PFSK-1 (cell line): Measurements from ENCODE around the gene C22orf39.

Experiments used
- FOXP2 ChIP-seq: optimal IDR thresholded peaks from 2 replicates; pipeline ENCODE3; 2011; ENCODE audit warnings: borderline replicate concordance, control low read depth, inconsistent platforms; ENCODE audit not compliant: insufficient read depth; ENCODE audit errors: extremely low read length, extremely low read depth
- POLR2AphosphoS5 ChIP-seq: IDR thresholded peaks from 2 replicates; pipeline ENCODE4 v1.6.1; 2012; ENCODE audit warnings: low read depth, mild to moderate bottlenecking, control low read depth, low read length, moderate library complexity
- SIN3A ChIP-seq: IDR thresholded peaks from 2 replicates; pipeline ENCODE4 v1.6.1; 2012; ENCODE audit warnings: mild to moderate bottlenecking, low read length, moderate library complexity, borderline replicate concordance; ENCODE audit not compliant: insufficient read depth
- TAF1 ChIP-seq: IDR thresholded peaks from 2 replicates; pipeline ENCODE4 v1.6.1; 2012; ENCODE audit warnings: low read length, control low read depth, borderline replicate concordance; ENCODE audit not compliant: insufficient read depth
- TF ChIP-seq, protein P1 (sequence below), 2 experiments: IDR thresholded peaks; 2 replicates each; pipeline versions ENCODE4 v1.6.1 to v1.8.0; 2011 to 2012; ENCODE audit warnings: low read depth in 2 of 2, low read length in 2 of 2, control low read depth in 1 of 2, inconsistent platforms in 1 of 2, mild to moderate bottlenecking in 1 of 2, moderate library complexity in 1 of 2; ENCODE audit not compliant: insufficient read depth in 1 of 2

Gene C22orf39

DNA sequence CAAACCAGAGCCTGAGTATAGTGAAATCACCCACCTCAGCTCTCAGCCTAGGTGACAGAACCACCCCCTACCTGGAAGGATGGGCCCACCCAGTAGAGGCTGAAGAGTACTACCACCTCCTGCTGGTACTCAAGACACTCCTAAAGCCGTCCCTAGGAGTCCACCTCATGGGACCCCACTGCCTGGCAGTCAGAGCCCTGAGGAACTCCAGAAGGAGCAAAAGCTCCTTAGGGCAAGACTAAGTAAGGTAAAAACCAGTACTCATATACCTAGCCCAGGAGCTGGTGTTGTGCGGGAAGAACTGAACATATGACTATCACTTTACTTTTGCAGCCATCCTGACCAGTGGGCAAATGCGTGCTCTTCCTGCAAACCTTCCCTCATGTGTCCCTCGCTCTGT is 52.2 kb downstream of the C22orf39 start:
- TF ChIP-seq POLR2AphosphoS5 (no peak), TAF1 (no peak), FOXP2 (no peak), SIN3A (no peak)
- TF ChIP-seq, protein P1, sequence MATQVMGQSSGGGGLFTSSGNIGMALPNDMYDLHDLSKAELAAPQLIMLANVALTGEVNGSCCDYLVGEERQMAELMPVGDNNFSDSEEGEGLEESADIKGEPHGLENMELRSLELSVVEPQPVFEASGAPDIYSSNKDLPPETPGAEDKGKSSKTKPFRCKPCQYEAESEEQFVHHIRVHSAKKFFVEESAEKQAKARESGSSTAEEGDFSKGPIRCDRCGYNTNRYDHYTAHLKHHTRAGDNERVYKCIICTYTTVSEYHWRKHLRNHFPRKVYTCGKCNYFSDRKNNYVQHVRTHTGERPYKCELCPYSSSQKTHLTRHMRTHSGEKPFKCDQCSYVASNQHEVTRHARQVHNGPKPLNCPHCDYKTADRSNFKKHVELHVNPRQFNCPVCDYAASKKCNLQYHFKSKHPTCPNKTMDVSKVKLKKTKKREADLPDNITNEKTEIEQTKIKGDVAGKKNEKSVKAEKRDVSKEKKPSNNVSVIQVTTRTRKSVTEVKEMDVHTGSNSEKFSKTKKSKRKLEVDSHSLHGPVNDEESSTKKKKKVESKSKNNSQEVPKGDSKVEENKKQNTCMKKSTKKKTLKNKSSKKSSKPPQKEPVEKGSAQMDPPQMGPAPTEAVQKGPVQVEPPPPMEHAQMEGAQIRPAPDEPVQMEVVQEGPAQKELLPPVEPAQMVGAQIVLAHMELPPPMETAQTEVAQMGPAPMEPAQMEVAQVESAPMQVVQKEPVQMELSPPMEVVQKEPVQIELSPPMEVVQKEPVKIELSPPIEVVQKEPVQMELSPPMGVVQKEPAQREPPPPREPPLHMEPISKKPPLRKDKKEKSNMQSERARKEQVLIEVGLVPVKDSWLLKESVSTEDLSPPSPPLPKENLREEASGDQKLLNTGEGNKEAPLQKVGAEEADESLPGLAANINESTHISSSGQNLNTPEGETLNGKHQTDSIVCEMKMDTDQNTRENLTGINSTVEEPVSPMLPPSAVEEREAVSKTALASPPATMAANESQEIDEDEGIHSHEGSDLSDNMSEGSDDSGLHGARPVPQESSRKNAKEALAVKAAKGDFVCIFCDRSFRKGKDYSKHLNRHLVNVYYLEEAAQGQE (IDR thresholded peaks at IDR 0.05; ENCODE audit: insufficient read depth in 1 of 2, low read depth in 2 of 2, low read length in 2 of 2) = no peak

DNA sequence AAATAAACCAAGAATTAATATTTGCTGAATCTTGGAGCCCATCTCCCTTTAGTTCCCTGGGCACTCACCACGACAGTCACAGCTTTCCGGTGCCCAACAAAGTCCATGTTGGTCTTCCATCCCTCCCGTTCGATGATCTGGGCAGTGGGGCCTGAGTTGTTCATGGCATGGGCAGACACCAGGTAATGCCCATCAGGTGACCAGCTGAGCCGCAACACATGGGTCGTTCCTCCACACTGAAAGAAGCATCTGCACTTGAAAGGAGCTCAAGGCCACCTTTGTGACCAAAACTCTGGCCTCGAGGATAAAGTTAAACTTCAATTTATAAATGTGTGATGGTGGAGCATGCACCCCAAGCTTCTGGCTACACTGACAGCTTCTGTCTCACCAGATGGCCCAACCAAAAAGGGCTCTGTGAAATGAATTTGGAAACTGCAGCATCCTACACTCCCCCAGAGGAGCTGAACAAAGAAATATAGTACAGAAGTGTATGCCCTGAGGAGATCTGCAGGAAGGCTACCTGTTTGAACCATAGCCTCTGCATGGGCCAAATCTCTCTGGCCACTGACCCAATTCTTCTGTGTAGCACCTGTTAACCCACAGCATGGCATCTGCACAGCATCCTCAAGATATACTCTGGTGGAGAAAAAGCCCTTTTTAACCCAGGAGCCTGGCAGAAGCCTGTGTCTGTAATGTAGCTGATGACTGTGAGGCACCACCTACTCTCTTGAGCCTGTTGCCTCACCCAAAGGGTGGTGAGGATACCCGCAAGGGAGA is 53.0 kb downstream of the C22orf39 start:
- TF ChIP-seq POLR2AphosphoS5 (no peak), FOXP2 (no peak), TAF1 (no peak), SIN3A (no peak)
- TF ChIP-seq, protein P1 (IDR thresholded peaks at IDR 0.05; ENCODE audit: insufficient read depth in 1 of 2, low read depth in 2 of 2, low read length in 2 of 2) = no peak

DNA sequence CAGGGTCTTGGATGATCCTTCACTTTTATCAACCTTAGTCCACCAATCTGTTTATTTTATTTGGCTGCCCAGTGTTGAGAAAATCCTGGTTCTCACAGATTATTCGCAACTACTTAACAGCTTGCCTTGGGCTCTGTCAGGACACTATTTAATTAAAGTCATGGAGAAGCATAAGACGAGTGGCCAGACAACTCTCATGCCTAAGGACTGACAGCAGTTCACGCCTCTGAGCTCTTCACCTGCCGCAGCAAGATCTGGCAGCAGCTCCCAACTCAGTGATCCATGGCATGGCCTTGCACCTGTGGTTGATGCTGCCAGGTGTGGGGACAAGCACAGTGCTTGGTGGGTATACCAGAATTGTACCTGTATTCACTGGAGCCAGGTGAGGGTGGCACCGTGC is 53.8 kb downstream of the C22orf39 start:
- TF ChIP-seq POLR2AphosphoS5 = no peak
- no peak for TF ChIP-seq FOXP2
- no peak for TF ChIP-seq SIN3A
- no peak for TF ChIP-seq TAF1
- TF ChIP-seq, protein P1 (IDR thresholded peaks at IDR 0.05; ENCODE audit: insufficient read depth in 1 of 2, low read depth in 2 of 2, low read length in 2 of 2) = no peak
